Smooth muscle cell (in vitro differentiated cells): ENCODE measurements around the gene EIF4E3. TPM values are rescaled to one million over a fixed set of nuclear protein-coding genes. Genes with fewer than 3 reads are reported as not detected.

Source experiments
- DNase-seq: peaks from one replicate; lab custom pipeline; 2025; ENCODE audit not compliant: unreplicated experiment; lab: John Stamatoyannopoulos, UW
- H2AFZ ChIP-seq: fragments of 200-600 bp; sonication (generic); 2 replicates; pipeline ENCODE4 v1.6.0; 2016; ENCODE audit warnings: antibody characterized with exemption, low read depth, mild to moderate bottlenecking
- H3F3A ChIP-seq: fragments of 200-600 bp; sonication (generic); 2 replicates; pipeline ENCODE4 v1.6.0; 2017; ENCODE audit warnings: antibody characterized with exemption, low read depth
- H3K27ac ChIP-seq: fragments of 200-600 bp; sonication (generic); 2 replicates; pipeline ENCODE4 v1.5.1; 2016; ENCODE audit warnings: low read depth, mild to moderate bottlenecking
- H3K27me3 ChIP-seq: fragments of 200-600 bp; sonication (generic); 2 replicates; pipeline ENCODE4 v1.6.1; 2016; ENCODE audit warnings: low read depth, mild to moderate bottlenecking
- H3K36me3 ChIP-seq: fragments of 200-600 bp; sonication (generic); 2 replicates; pipeline ENCODE4 v1.5.1; 2016; ENCODE audit warnings: low read depth
- H3K4me1 ChIP-seq: fragments of 200-600 bp; sonication (generic); 2 replicates; pipeline ENCODE4 v1.5.1; 2016; ENCODE audit warnings: low read depth
- H3K4me2 ChIP-seq: fragments of 200-600 bp; sonication (generic); 2 replicates; pipeline ENCODE4 v1.6.0; 2016; ENCODE audit warnings: mild to moderate bottlenecking
- H3K4me3 ChIP-seq: fragments of 200-600 bp; sonication (generic); 2 replicates; pipeline ENCODE4 v1.5.1; 2016; ENCODE audit warnings: mild to moderate bottlenecking
- H3K79me2 ChIP-seq: fragments of 200-600 bp; sonication (generic); 2 replicates; pipeline ENCODE4 v1.6.0; 2016; ENCODE audit warnings: low read depth, mild to moderate bottlenecking
- H3K9ac ChIP-seq: fragments of 200-600 bp; sonication (generic); 2 replicates; pipeline ENCODE4 v1.6.0; 2016; ENCODE audit warnings: low read depth
- H3K9me3 ChIP-seq: fragments of 200-600 bp; sonication (generic); replicated peaks from 2 replicates; pipeline ENCODE4 v1.5.1; 2016; ENCODE audit warnings: low read depth
- H4K20me1 ChIP-seq: fragments of 200-600 bp; sonication (generic); 2 replicates; pipeline ENCODE4 v1.6.0; 2016; ENCODE audit warnings: low read depth
- WGBS: methylation state at CpG from one replicate; pipeline ENCODE4 v1.1.7; 2016; ENCODE audit warnings: low lambda C conversion rate; 5-methylcytosine and 5-hydroxymethylcytosine counted together
- polyA plus RNA-seq: library from polyadenylated mRNA; unstranded; fragments of >200 nt; fragmentation: Nextera tagmentation; extraction: Ambion mirVana; gene quantifications from 2 replicates; pipeline ENCODE4 v1.2.1, GENCODE V29; 2016
- total RNA-seq: library from RNA; depleted of rRNA; stranded (reverse); fragments of >200 nt; gene quantifications from 2 replicates; pipeline ENCODE4 v1.2.3, GENCODE V29; 2014
- TF ChIP-seq, protein P1 (sequence below): fragments of 200-600 bp; sonication (generic); IDR thresholded peaks from 2 replicates; pipeline ENCODE4 v1.5.1; 2017; ENCODE audit warnings: borderline replicate concordance, mild to moderate bottlenecking, antibody characterized with exemption; ENCODE audit not compliant: insufficient read depth, poor library complexity, severe bottlenecking

Gene EIF4E3
- total RNA-seq (2.2 and 3.5 TPM in 2 replicates), polyA plus RNA-seq (2.3 and 2.8 TPM in 2 replicates)

GRCh38 chr3:71725271-71725991, at the start of gene EIF4E3:
Gene EIF4E3, minus strand, starts transcription at chr3:71725402. Its CDS starts 35 bp downstream, at chr3:71725367.
- no peaks in the 10 kb centered on the region for H3K79me2 ChIP-seq
- peak; percentile 6 for DNase-seq
- peak within 1 kb of the TSS; percentile 90 for H3K4me2 ChIP-seq
- TF ChIP-seq, protein P1, sequence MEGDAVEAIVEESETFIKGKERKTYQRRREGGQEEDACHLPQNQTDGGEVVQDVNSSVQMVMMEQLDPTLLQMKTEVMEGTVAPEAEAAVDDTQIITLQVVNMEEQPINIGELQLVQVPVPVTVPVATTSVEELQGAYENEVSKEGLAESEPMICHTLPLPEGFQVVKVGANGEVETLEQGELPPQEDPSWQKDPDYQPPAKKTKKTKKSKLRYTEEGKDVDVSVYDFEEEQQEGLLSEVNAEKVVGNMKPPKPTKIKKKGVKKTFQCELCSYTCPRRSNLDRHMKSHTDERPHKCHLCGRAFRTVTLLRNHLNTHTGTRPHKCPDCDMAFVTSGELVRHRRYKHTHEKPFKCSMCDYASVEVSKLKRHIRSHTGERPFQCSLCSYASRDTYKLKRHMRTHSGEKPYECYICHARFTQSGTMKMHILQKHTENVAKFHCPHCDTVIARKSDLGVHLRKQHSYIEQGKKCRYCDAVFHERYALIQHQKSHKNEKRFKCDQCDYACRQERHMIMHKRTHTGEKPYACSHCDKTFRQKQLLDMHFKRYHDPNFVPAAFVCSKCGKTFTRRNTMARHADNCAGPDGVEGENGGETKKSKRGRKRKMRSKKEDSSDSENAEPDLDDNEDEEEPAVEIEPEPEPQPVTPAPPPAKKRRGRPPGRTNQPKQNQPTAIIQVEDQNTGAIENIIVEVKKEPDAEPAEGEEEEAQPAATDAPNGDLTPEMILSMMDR = no peak
- peak within 1 kb of the TSS; percentile 69 for H3K4me3 ChIP-seq
- 13% methylated on average over 17 of the region's 80 CpGs for WGBS
- no peaks in the 10 kb centered on the region for H3K9me3 ChIP-seq
- no peaks in the 10 kb centered on the region for H3K36me3 ChIP-seq
- peaks cover 48% of the 10 kb centered on the region for H3K27me3 ChIP-seq
- no peaks in the 10 kb centered on the region for H3F3A ChIP-seq
- no peaks in the 10 kb centered on the region for H4K20me1 ChIP-seq
- H3K4me1 ChIP-seq = peaks cover 5% of the 10 kb centered on the region
- H2AFZ ChIP-seq = peak within 1 kb of the TSS; percentile 93
- no peak within 1 kb of the TSS for H3K27ac ChIP-seq
- H3K9ac ChIP-seq = peak within 1 kb of the TSS; percentile 37

DNA sequence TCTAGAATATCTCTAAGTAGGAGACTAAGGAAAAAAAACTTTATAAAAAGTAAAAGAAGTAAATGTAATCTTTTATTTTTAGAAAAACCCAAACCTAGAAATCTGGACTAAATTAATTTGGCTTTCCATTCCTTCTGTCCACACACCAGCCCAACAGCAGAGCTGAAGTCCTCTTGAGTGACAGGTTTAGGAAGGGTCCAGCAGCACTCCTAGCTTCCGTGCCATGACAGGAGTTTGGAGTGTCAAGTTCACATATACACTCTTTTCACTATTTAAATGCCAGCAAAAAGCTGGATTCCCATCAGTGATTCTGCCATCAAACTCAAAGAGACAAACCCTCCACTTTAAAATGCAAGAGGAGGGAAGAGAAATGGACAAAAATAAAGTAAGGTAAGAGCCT, 46.7 kb upstream of the EIF4E3 start:
- H3F3A ChIP-seq = no peaks in the 10 kb centered on the region
- H2AFZ ChIP-seq = no peak overlapping the region
- H3K9ac ChIP-seq = no peak overlapping the region
- DNase-seq = no peak
- H3K79me2 ChIP-seq = no peaks in the 10 kb centered on the region
- H3K4me1 ChIP-seq = no peaks in the 10 kb centered on the region
- no peaks in the 10 kb centered on the region for H3K9me3 ChIP-seq
- H3K4me3 ChIP-seq = no peak overlapping the region
- H3K4me2 ChIP-seq = no peak overlapping the region
- TF ChIP-seq, protein P1 = no peak
- no peak overlapping the region for H3K27ac ChIP-seq
- H4K20me1 ChIP-seq = no peaks in the 10 kb centered on the region
- no peaks in the 10 kb centered on the region for H3K36me3 ChIP-seq
- WGBS = 52% methylated on average over 1 of the region's 1 CpG
- H3K27me3 ChIP-seq = peaks cover 14% of the 10 kb centered on the region

DNA sequence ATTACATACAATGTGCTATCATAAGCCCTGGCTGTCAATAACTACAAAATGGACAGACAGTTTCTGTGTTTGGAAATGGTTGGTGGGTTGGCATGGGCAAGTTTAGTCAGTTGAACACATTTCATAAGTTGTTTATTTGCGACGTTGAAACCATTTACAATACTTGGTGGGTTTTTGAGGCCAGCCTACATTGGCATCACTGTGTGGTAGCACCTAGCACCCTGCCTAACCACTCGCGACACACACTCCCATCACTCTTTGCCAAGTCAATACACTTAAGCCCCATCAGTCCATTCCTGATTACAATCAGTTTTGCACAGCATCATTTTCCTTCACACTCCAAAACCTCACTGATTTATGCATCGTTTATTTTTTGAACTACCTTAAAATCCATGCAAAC, 45.9 kb upstream of the EIF4E3 start:
- H3K27ac ChIP-seq = no peak overlapping the region
- H4K20me1 ChIP-seq = no peaks in the 10 kb centered on the region
- no peaks in the 10 kb centered on the region for H3K9me3 ChIP-seq
- no peak overlapping the region for H2AFZ ChIP-seq
- H3F3A ChIP-seq = no peaks in the 10 kb centered on the region
- H3K4me3 ChIP-seq = no peak overlapping the region
- H3K4me2 ChIP-seq = no peak overlapping the region
- TF ChIP-seq, protein P1 = no peak
- H3K4me1 ChIP-seq = no peaks in the 10 kb centered on the region
- WGBS = 87% methylated on average over 5 of the region's 5 CpGs
- H3K27me3 ChIP-seq = peaks cover 14% of the 10 kb centered on the region
- H3K79me2 ChIP-seq = no peaks in the 10 kb centered on the region
- no peak for DNase-seq
- no peak overlapping the region for H3K9ac ChIP-seq
- H3K36me3 ChIP-seq = no peaks in the 10 kb centered on the region

- H2AFZ ChIP-seq = no peak overlapping the region
- H3K9ac ChIP-seq = no peak overlapping the region
- TF ChIP-seq, protein P1 = no peak
- H3K27me3 ChIP-seq = peaks cover 24% of the 10 kb centered on the region
- no peaks in the 10 kb centered on the region for H3K9me3 ChIP-seq
- H3K36me3 ChIP-seq = no peaks in the 10 kb centered on the region
- H3K79me2 ChIP-seq = no peaks in the 10 kb centered on the region
- no peak overlapping the region for H3K4me3 ChIP-seq
- no peak for DNase-seq
- no peak overlapping the region for H3K27ac ChIP-seq
- WGBS = 79% methylated on average over 5 of the region's 5 CpGs
- no peaks in the 10 kb centered on the region for H4K20me1 ChIP-seq
- no peaks in the 10 kb centered on the region for H3K4me1 ChIP-seq
- H3F3A ChIP-seq = no peaks in the 10 kb centered on the region
- H3K4me2 ChIP-seq = no peak overlapping the region
These were observed 38.2 kb upstream of the EIF4E3 start for GRCh38 chr3:71763426-71763825.
